Breast epithelium (tissue), 3 donors: Measurements from ENCODE around the gene GNG7.

Experiments
- POLR2A ChIP-seq: fragments of 450-650 bp; IDR thresholded peaks from one replicate; pipeline ENCODE4 v1.6.1; 2016; ENCODE audit warnings: antibody characterized with exemption, mild to moderate bottlenecking, moderate library complexity
- POLR2AphosphoS5 ChIP-seq, 3 donors: sonication (generic); formaldehyde crosslinking; IDR thresholded peaks; one replicate each; pipeline ENCODE4 v1.6.1; 2017; ENCODE audit warnings: antibody characterized with exemption in 3 of 3
- TF ChIP-seq, protein P1 (sequence below), 3 donors: fragments of 450-650 bp; IDR thresholded peaks; one replicate each; pipeline ENCODE4 v1.5.1; 2016 to 2017; ENCODE audit warnings: antibody characterized with exemption in 3 of 3, mild to moderate bottlenecking in 3 of 3, moderate library complexity in 3 of 3

DNA sequence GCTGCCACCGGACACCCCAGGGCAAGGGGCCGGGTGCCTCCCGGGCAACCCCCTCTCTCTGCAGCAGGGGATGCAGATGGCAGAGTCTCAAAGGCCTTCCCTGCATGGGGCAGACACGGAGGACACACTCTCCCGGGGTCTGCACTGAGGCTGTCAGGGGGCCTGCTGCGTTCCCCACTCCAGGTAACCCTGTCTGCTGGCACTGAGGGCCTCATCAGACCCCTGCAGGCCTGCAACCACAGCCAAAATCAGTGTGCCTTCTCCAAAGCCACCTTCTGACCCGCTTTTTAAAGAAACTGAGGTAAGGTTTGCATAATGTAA lies 93.9 kb downstream of the GNG7 start:
- TF ChIP-seq, protein P1, sequence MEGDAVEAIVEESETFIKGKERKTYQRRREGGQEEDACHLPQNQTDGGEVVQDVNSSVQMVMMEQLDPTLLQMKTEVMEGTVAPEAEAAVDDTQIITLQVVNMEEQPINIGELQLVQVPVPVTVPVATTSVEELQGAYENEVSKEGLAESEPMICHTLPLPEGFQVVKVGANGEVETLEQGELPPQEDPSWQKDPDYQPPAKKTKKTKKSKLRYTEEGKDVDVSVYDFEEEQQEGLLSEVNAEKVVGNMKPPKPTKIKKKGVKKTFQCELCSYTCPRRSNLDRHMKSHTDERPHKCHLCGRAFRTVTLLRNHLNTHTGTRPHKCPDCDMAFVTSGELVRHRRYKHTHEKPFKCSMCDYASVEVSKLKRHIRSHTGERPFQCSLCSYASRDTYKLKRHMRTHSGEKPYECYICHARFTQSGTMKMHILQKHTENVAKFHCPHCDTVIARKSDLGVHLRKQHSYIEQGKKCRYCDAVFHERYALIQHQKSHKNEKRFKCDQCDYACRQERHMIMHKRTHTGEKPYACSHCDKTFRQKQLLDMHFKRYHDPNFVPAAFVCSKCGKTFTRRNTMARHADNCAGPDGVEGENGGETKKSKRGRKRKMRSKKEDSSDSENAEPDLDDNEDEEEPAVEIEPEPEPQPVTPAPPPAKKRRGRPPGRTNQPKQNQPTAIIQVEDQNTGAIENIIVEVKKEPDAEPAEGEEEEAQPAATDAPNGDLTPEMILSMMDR (IDR thresholded peaks at IDR 0.05): no peak
- TF ChIP-seq POLR2A (no peak), POLR2AphosphoS5 (IDR thresholded peaks at IDR 0.05) (no peak)
